DOHH2 (cell line): Measurements from ENCODE around the gene SYNGR2.

Source experiments
- H3F3A ChIP-seq: fragments of 200-600 bp; sonication (generic), shearing (Covaris generic); 2 replicates; pipeline ENCODE4 v1.6.0; 2016; ENCODE audit warnings: antibody characterized with exemption, mild to moderate bottlenecking; ENCODE audit not compliant: control insufficient read depth, insufficient read depth
- H3K27ac ChIP-seq: fragments of 200-600 bp; sonication (generic); 2 replicates; pipeline ENCODE4 v1.5.1; 2014; ENCODE audit warnings: low read depth, mild to moderate bottlenecking, low read length, moderate library complexity
- H3K27me3 ChIP-seq: fragments of 200-600 bp; sonication (generic); 2 replicates; pipeline ENCODE4 v1.6.1; 2014; ENCODE audit warnings: mild to moderate bottlenecking, low read length, mixed read lengths; ENCODE audit not compliant: control insufficient read depth
- H3K36me3 ChIP-seq: fragments of 200-600 bp; sonication (generic); 2 replicates; pipeline ENCODE4 v1.6.1; 2014; ENCODE audit warnings: mild to moderate bottlenecking, low read length, moderate library complexity, mixed read lengths; ENCODE audit not compliant: control insufficient read depth
- H3K4me1 ChIP-seq: fragments of 200-600 bp; sonication (generic); 2 replicates; pipeline ENCODE4 v1.6.1; 2014; ENCODE audit warnings: mild to moderate bottlenecking, low read length, mixed read lengths; ENCODE audit not compliant: control insufficient read depth
- H3K4me2 ChIP-seq: fragments of 200-600 bp; sonication (generic); 2 replicates; pipeline ENCODE4 v1.6.0; 2014; ENCODE audit warnings: mild to moderate bottlenecking, low read length, moderate library complexity
- H3K4me3 ChIP-seq: fragments of 200-600 bp; sonication (generic); 2 replicates; pipeline ENCODE4 v1.5.1; 2014; ENCODE audit warnings: mild to moderate bottlenecking, low read length, mixed read lengths
- H3K79me2 ChIP-seq: fragments of 200-600 bp; sonication (generic); 2 replicates; pipeline ENCODE4 v1.6.1; 2014; ENCODE audit warnings: mild to moderate bottlenecking, low read length, mixed read lengths; ENCODE audit not compliant: control insufficient read depth
- H3K9me2 ChIP-seq: fragments of 200-600 bp; sonication (generic); replicated peaks from 2 replicates; pipeline ENCODE4 v1.6.1; 2014; ENCODE audit warnings: mild to moderate bottlenecking, low read length, mixed read lengths; ENCODE audit not compliant: control insufficient read depth
- H3K9me3 ChIP-seq: fragments of 200-600 bp; sonication (generic); 2 replicates; pipeline ENCODE4 v1.6.1; 2014; ENCODE audit warnings: antibody characterized with exemption, low read length, mixed read lengths; ENCODE audit not compliant: control insufficient read depth, insufficient read depth
- H4K20me1 ChIP-seq: fragments of 200-600 bp; sonication (generic); 2 replicates; pipeline ENCODE4 v1.6.0; 2014; ENCODE audit warnings: low read depth, mild to moderate bottlenecking, antibody characterized with exemption, low read length, moderate library complexity; ENCODE audit not compliant: control insufficient read depth, insufficient read depth
- EZH2phosphoT487 ChIP-seq: fragments of 200-600 bp; sonication (generic); IDR thresholded peaks from 2 replicates; pipeline ENCODE4 v1.6.1; 2017; ENCODE audit warnings: borderline replicate concordance, mild to moderate bottlenecking, antibody characterized with exemption, low read length, moderate library complexity, mixed read lengths
- TF ChIP-seq, protein P1 (sequence below): fragments of 200-600 bp; sonication (generic); IDR thresholded peaks from one replicate; pipeline ENCODE4 v1.5.1; 2014; ENCODE audit warnings: antibody characterized with exemption, mild to moderate bottlenecking, low read depth, low read length; ENCODE audit not compliant: poor library complexity, severe bottlenecking

Gene SYNGR2

DNA sequence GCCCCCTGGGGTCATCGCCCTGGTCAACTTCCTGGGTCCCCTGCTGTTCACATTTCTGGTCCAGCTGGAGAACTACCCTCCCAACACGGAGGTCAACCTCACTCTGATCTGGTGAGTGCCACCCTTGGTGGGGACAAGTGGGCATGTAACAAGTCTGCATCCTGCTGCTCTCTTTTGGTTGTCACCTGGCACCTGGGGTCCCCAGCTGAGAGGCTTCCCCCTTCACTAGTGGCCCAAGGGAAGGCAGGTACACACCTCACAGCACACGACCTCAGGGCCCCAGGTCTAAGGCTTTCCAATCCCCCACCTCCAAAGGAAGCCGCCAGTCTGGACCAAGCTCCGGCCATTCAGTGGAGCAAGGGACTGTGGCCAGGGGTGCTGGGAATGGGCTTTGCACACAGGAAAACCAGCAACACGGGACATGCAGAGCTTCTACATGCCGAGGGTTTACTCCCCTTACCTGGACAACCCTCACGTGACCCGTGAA, 33.4 kb upstream of the SYNGR2 start:
- Histone ChIP-seq H3K4me1 (peaks cover 70% of the 10 kb centered on the region), H3K9me2 (no peaks in the 10 kb centered on the region), H3K27me3 (no peaks in the 10 kb centered on the region), H4K20me1 (peaks cover 3% of the 10 kb centered on the region; the same call in 1 of the 2 replicates), H3K9me3 (no peaks in the 10 kb centered on the region), H3K27ac (no peak overlapping the region), H3K79me2 (peaks cover 49% of the 10 kb centered on the region), H3K4me3 (no peak overlapping the region), H3K4me2 (peak overlapping the region; percentile 99; the same call in 1 of the 2 replicates), H3F3A (peaks cover 13% of the 10 kb centered on the region), H3K36me3 (peaks cover 86% of the 10 kb centered on the region)
- TF ChIP-seq, protein P1, sequence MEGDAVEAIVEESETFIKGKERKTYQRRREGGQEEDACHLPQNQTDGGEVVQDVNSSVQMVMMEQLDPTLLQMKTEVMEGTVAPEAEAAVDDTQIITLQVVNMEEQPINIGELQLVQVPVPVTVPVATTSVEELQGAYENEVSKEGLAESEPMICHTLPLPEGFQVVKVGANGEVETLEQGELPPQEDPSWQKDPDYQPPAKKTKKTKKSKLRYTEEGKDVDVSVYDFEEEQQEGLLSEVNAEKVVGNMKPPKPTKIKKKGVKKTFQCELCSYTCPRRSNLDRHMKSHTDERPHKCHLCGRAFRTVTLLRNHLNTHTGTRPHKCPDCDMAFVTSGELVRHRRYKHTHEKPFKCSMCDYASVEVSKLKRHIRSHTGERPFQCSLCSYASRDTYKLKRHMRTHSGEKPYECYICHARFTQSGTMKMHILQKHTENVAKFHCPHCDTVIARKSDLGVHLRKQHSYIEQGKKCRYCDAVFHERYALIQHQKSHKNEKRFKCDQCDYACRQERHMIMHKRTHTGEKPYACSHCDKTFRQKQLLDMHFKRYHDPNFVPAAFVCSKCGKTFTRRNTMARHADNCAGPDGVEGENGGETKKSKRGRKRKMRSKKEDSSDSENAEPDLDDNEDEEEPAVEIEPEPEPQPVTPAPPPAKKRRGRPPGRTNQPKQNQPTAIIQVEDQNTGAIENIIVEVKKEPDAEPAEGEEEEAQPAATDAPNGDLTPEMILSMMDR: no peak
- TF ChIP-seq EZH2phosphoT487: no peak

DNA sequence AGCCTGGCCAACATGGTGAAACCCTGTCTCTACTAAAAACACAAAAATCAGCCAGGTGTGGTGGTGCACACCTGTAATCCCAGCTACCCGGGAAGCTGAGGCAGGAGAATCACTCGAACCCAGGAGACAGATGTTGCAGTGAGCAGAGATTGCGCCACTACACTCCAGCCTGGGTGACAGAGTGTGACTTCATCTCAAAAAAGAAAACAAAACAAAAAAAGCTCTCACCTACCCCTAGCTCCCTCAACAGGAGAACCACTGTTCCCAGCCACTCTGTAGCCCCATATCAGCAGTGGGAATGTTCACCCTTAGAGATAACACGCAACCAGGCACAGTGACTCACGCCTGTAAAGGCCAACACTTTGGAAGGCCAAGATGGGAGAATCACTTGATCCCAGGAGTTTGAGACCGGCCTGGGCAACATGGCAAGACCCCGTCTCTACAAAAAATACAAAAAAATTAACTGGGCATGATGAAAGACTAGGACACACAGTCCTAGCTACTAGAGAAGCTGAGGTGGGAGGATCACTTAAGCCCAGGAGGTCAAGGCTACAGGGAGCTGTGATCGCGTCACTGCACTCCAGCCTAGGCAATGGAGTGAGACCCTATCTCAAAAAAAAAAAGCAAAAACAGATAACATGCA, 32.4 kb upstream of the SYNGR2 start:
- peaks cover 68% of the 10 kb centered on the region for H3K4me1 ChIP-seq
- H3K9me3 ChIP-seq: no peaks in the 10 kb centered on the region
- peaks cover 11% of the 10 kb centered on the region for H3F3A ChIP-seq
- no peak overlapping the region for H3K4me2 ChIP-seq
- H3K9me2 ChIP-seq: no peaks in the 10 kb centered on the region
- H3K36me3 ChIP-seq: peaks cover 81% of the 10 kb centered on the region
- no peak overlapping the region for H3K27ac ChIP-seq
- H3K79me2 ChIP-seq: peaks cover 41% of the 10 kb centered on the region
- H4K20me1 ChIP-seq: peaks cover 3% of the 10 kb centered on the region; the same call in 1 of the 2 replicates
- no peak for TF ChIP-seq EZH2phosphoT487
- TF ChIP-seq, protein P1: no peak
- no peaks in the 10 kb centered on the region for H3K27me3 ChIP-seq
- H3K4me3 ChIP-seq: no peak overlapping the region

DNA sequence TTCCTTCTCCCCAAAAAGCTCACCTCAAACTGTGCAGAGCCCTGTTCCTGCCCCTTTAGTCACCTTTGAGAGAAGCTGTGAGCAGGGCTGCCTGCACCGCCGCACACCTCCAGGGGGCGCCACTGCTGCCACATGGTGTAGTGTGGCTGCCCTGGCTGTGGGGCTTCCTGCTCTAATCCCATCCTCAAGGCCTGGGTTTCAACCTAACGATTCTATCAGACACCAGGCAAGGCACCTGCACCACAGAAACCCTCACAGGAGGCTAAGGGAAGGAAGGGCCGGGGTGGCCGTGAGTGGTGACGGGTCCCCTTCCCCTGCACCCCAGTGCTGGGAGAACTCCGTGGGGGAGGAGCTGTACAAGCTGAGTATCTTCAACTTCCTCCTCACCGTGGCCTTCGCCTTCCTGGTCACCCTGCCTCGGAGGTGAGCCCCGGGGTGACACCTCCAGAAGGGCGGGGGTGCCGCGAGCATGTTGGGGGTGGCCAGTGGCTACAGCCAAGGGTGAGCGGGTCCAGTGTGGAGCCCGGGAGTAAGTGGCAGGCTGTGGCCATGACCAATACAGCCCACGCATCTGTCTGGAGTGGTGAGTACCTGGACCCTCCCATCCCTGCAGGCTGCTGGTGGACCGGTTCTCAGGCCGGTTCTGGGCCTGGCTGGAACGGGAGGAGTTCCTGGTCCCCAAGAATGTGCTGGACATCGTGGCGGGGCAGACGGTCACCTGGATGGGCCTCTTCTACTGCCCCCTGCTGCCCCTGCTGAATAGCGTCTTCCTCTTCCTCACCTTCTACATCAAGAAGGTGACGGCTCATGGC, 30.8 kb upstream of the SYNGR2 start:
- Histone ChIP-seq H3K4me3 (0 out of 2 replicates have a peak overlapping the region, but pooled peaks have one; percentile 2), H3K4me2 (peak overlapping the region; percentile 21; the same call in 1 of the 2 replicates), H4K20me1 (peaks cover 3% of the 10 kb centered on the region; the same call in 1 of the 2 replicates), H3K9me2 (no peaks in the 10 kb centered on the region), H3K27ac (peak overlapping the region; percentile 47), H3K36me3 (peaks cover 79% of the 10 kb centered on the region), H3K4me1 (peaks cover 60% of the 10 kb centered on the region), H3K27me3 (no peaks in the 10 kb centered on the region), H3F3A (peaks cover 12% of the 10 kb centered on the region), H3K9me3 (no peaks in the 10 kb centered on the region), H3K79me2 (peaks cover 25% of the 10 kb centered on the region)
- TF ChIP-seq EZH2phosphoT487: no peak
- TF ChIP-seq, protein P1: peak; percentile 96
